ENCODE results near the gene TTLL3.

DNA sequence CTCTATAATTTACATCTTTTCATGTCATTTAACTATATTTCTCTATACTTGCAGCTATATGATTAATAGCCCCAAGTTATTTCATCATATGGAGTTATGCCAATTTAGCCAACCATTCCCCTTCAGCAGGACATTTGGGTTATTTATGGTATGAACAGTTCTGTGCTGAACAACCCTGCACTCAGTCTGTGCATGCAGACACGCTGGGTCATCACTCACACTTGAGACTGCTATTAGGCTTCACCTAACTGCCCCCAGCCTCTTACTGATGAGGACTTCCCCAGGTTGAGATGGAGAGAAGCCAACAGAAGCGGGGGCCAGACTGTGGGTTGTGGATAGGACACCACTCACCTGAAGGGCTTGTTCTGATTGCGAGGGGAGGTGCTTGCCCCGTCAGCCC, 25.1 kb upstream of the TTLL3 start:
- TF ChIP-seq NRF1 (IDR thresholded peaks at IDR 0.05; ENCODE audit: low read depth, low read length) (no peak), TAF1 (IDR thresholded peaks at IDR 0.05; ENCODE audit: borderline replicate concordance, low read depth, low read length) (no peak), POLR2AphosphoS5 (IDR thresholded peaks at IDR 0.05; ENCODE audit: low read depth, low read length) (no peak)
- TF ChIP-seq, protein P1, sequence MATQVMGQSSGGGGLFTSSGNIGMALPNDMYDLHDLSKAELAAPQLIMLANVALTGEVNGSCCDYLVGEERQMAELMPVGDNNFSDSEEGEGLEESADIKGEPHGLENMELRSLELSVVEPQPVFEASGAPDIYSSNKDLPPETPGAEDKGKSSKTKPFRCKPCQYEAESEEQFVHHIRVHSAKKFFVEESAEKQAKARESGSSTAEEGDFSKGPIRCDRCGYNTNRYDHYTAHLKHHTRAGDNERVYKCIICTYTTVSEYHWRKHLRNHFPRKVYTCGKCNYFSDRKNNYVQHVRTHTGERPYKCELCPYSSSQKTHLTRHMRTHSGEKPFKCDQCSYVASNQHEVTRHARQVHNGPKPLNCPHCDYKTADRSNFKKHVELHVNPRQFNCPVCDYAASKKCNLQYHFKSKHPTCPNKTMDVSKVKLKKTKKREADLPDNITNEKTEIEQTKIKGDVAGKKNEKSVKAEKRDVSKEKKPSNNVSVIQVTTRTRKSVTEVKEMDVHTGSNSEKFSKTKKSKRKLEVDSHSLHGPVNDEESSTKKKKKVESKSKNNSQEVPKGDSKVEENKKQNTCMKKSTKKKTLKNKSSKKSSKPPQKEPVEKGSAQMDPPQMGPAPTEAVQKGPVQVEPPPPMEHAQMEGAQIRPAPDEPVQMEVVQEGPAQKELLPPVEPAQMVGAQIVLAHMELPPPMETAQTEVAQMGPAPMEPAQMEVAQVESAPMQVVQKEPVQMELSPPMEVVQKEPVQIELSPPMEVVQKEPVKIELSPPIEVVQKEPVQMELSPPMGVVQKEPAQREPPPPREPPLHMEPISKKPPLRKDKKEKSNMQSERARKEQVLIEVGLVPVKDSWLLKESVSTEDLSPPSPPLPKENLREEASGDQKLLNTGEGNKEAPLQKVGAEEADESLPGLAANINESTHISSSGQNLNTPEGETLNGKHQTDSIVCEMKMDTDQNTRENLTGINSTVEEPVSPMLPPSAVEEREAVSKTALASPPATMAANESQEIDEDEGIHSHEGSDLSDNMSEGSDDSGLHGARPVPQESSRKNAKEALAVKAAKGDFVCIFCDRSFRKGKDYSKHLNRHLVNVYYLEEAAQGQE (IDR thresholded peaks at IDR 0.05; ENCODE audit: low read depth, low read length): no peak
- TF ChIP-seq, protein P2, sequence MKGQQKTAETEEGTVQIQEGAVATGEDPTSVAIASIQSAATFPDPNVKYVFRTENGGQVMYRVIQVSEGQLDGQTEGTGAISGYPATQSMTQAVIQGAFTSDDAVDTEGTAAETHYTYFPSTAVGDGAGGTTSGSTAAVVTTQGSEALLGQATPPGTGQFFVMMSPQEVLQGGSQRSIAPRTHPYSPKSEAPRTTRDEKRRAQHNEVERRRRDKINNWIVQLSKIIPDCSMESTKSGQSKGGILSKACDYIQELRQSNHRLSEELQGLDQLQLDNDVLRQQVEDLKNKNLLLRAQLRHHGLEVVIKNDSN (IDR thresholded peaks at IDR 0.05; ENCODE audit: borderline replicate concordance, low read depth): no peak
- TF ChIP-seq, protein P3, sequence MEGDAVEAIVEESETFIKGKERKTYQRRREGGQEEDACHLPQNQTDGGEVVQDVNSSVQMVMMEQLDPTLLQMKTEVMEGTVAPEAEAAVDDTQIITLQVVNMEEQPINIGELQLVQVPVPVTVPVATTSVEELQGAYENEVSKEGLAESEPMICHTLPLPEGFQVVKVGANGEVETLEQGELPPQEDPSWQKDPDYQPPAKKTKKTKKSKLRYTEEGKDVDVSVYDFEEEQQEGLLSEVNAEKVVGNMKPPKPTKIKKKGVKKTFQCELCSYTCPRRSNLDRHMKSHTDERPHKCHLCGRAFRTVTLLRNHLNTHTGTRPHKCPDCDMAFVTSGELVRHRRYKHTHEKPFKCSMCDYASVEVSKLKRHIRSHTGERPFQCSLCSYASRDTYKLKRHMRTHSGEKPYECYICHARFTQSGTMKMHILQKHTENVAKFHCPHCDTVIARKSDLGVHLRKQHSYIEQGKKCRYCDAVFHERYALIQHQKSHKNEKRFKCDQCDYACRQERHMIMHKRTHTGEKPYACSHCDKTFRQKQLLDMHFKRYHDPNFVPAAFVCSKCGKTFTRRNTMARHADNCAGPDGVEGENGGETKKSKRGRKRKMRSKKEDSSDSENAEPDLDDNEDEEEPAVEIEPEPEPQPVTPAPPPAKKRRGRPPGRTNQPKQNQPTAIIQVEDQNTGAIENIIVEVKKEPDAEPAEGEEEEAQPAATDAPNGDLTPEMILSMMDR (IDR thresholded peaks at IDR 0.05): no peak
